NCI-H748 (cell line): ENCODE measurements around the gene NFU1.
A peak's percentile ranks its signal among the peaks of the same experiment; 100 is the strongest.
"Not testable (repeated sequence)": the region's sequence is repeated elsewhere in the genome, so short reads cannot be mapped to it uniquely, and the experiment has no call there.

ENCODE experiments used
- DNase-seq: peaks from one replicate; lab custom pipeline; 2025; ENCODE audit not compliant: unreplicated experiment; lab: John Stamatoyannopoulos, UW

NFU1 gene

DNA sequence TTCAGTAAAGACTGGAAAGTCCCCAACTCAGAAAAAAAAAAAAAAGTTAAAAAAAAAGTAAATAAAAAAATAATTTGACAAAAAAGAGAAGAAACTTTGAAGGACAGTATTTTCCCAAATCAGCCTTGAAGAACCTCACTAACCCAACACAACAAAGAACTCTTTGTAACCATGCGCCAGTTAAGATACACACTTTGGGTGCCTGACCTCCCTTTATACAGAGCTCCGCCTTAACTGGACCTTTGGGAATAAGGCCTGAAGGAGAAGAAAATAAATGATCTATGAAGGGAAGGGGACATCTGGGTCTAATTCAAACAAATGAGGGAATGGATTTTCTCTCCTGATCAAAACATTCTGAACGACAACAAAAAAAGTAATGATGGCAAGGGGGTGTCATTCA lies 48.0 kb downstream of the NFU1 start:
- no peak for DNase-seq

DNA sequence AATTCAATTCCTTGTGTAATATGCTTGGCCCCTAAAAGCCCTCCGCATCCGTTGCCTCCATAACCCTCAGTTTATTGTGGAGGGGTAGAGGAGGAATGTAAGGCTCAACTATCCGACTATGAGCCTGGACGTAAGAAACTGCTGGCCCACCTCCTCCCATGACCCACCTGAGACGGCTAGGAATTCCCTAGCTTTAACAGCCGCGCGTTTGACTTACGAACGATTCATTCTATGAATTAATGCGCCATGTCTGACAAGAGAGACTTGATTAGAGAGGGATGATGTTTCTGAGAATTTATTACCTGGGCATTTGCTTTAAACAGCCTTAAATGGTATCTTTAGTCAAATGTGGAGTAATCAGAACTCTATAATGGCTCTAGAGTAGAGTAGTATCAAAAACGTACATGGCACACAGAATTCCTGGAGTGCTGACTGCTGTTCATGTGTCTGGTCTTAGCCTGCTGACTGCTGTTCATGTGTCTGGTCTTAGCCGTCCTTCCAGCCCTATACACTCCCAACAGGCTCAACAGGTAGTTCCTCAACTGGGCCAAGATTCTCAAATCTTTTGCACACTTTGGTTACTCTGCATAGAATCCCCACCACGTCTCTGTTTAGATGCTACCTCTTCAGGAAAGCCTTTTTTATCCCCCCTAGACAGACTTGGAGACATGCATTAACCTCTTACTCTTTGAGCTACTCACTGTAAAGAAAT lies 49.3 kb downstream of the NFU1 start:
- peak; percentile 15 for DNase-seq

DNA sequence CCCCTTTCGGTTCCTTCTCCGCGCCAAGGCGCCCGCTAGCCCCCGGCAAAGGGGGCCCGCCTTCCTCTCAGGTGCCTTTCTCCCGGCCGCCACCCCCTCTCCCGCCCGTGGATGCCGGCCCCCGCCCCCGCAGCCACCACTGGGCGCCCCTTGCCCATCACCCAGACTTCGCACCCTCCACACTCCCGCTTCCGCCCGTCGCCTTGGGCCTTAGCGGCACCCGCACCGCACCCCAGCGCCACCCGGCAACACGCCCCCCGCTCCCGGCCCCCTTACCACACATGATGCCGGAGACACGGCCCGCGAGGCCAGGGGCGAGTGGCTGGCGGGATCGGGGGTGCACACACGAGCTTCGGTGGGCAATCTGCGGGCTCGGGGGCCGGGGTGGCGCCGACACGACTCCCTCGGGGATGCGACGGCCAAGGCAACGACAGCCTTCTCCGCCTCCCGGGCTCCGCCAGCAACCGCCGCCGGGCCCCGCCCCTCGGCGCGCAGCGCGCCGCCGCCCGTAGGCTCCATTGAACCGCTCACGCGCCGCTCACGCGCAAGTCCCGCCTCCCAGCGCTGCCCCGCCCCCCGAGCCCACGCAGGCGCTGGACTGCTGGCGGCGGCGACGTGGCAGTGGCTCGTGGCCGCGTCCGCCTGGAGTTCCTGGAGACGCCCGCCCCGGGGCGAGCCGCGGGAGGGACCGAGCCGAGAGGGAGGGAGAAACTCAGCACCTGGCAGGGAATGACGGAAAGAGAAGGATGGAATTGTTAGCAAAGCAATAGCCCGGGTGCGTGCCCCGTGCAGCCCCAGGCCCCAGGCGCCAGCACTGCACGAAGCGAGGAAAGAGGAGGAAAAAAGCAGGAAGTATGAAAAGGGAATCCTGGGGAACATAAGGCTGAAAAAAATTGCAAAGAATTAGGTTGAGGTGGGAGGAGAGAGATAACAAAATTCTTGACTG lies 50.2 kb downstream of the NFU1 start, which contains the start of gene GFPT1:
GFPT1 (minus strand) TSS at position 439 of the 946 bp plus-strand sequence; CDS start at position 283, 156 bp downstream.
- DNase-seq: peak; percentile 91

DNA sequence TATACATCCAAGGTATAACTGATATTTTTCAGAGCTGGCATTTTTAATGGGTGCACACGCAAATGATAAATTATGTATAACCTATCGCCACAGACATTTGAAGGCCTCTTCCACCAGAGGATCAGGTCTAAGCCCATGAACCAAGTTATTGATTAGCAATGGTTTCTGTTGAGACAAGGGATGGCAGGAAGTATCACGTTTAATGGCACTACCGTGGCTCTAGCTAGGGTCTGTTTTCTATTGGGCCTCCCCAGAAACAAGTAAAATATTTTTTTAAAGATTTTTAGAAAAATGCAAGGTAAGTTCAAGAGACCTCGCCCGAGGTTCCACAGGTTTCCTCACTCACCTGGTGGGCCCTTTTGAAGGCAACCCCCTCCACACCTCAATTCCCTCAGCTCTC lies 50.9 kb downstream of the NFU1 start:
- no peak for DNase-seq

DNA sequence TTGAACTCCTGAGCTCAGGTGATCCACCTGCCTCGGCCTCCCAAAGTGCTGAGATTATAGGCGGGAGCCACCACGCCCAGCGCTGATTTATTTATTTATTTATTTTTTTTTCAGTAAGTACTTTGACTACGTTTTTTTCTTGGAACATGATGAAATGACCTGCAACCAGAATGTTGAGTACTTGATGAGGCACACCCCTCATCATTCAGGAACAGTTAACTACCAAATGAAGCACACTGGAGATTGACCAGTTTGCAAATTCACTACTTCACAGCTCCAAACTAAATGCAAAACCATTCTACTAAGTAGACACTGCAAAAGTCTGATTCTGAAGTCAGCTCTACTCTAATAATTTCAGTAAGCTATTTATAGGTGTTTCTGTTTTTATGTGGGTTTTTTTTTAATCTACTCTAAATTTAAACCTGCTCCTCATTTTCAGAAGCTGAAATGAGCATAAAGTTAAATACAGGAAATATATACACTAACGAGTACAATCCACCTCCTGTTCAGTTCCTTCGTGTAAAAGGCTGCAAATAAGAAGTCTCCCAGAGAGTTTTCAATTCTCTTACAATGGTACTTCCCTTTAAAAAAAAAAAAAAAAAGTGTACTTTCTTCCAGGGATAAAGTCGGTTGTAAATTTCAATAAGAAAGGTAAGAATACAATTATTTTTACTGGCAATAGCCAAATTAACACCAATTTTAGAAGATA lies 51.6 kb downstream of the NFU1 start:
- DNase-seq: no peak

DNA sequence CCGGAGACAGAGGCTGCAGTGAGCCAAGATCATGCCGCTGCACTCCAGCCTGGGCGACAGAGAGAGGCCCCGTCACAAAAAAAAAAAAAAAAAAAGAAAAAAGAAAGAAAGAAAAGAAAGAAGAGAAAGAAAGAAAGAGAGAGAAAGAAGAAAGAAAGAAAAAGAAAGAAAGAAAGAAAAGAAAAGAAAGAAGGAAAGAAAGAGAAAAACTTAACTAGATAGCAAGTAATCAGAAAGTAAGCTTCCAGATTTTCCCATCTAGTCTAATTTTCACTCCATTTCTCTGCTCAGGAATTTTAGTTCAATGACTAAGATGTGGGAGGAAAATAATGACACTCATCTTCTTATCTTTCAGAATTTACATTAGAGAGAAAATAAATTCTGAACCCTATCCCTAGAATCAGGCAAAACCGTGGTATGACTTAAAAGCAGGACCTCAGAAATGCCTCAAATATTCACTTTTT lies 52.6 kb downstream of the NFU1 start:
- DNase-seq: no peak

DNA sequence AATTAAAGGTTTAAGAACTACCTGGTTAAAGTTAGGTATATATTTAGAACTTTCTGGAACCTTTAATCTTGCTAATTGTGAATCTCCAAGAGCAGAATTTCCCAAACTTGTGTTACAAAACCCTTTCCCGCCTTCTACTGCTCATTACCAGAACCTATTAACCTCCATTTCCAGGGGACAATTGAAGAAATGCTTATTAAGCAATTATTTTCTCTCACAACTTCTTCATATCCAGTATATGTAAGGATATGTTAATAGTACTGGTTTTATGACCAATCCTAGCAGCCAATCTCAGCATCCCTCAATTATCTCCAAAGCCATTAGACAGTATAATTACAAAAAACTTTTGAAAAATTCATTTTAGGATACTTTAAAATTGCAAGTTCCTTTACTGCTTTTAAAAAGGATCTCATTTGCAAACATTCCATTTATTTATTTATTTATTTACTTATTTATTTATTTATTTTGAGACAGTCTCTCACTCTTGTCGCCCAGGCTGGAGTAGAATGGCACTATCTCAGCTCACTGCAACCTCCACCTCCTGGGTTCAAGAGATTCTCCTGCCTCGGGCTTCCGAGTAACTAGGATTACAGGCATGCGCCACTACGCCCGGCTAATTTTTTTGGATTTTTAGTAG lies 53.9 kb downstream of the NFU1 start:
- no peak for DNase-seq

DNA sequence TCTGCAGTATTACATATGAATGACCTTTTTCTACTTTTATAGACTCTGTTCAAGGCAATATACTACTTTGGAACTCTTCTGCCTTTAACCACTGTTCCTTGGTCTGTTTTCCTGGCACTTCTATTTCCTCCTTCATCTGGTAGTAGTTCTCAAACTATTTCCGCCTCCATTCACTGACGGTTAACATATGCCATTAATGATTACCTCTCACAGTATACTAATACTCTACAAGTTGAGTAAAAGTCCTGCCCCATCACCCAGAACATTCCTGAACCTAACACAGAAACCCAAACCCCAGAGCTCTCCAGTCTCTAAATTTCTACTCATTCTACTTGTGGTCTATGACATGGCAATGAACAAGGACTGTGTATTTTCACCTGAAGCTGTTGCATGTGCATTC lies 54.7 kb downstream of the NFU1 start:
- DNase-seq: no peak

DNA sequence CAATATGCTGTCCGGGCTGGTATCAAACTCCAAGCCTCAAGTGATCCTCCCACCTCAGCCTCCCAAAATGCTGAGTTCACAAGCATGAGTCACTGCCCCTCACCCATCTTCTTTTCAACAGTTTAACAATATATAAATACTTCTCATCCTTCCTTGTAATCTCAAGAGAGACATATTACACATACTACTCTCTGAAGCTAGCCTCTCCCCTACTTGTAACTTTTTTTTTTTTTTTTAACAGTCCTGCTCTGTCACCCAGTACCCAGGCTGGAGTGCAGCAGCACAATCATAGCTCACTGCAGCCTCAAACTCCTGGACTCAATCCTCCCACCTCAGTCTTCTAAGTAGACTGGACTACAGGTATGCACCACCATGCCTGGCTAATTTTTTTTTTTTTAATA lies 55.9 kb downstream of the NFU1 start:
- DNase-seq: no peak

DNA sequence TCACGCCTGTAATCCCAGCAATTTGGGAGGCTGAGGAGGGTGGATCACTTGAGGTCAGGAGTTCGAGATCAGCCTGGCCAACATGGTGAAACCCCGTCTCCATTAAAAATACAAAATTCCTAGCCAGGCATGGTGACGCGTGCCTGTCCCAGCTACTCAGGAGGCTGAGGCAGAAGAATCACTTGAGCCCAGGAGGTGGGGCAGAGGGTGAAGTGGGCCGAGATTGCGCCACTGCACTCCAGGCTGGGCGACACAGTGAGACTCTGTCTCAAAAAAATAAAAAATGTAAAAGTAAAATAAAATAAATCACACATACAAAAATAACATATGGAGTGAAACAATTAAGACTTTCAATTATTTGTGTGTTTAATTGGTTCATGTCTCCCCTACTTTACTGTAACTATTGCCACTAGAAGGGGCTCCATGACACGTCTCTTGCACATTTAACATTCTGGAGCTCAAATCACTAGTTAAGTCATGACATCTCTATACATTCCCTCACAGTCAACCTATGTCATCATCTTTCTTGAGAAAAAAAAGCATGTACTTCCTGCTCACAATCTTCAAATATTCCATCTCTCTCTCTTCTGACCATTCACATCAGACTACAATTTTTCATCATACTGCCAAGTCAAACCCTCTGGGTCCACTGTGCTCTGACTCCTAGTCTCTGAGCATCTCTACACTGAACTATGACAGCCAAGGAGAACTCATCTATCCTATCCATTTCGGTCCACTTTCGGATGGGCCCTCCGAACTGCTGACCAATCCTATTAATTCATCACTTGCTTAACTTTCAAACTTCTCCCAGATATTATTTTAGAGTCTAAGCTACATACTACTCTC lies 56.9 kb downstream of the NFU1 start:
- no peak for DNase-seq

DNA sequence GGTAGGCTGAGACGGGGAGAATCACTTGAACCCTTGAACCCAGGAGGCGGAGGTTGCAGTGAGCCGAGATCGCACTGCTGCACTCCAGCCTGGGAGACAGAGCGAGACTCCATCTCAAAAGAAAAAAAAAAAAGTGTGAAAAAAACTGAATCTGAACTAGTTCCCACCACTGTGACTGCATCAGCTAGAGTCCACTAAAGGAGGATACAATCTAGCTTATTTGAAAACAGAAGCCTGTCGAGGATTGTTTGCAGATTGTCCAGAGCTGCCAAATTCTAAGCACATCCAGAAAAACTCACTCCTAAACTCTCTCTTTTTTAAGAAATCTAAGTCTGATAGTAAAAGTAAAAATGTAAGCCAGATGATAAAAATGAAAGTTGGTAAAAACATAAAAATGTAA lies 60.8 kb downstream of the NFU1 start:
- peak; percentile 30 for DNase-seq

DNA sequence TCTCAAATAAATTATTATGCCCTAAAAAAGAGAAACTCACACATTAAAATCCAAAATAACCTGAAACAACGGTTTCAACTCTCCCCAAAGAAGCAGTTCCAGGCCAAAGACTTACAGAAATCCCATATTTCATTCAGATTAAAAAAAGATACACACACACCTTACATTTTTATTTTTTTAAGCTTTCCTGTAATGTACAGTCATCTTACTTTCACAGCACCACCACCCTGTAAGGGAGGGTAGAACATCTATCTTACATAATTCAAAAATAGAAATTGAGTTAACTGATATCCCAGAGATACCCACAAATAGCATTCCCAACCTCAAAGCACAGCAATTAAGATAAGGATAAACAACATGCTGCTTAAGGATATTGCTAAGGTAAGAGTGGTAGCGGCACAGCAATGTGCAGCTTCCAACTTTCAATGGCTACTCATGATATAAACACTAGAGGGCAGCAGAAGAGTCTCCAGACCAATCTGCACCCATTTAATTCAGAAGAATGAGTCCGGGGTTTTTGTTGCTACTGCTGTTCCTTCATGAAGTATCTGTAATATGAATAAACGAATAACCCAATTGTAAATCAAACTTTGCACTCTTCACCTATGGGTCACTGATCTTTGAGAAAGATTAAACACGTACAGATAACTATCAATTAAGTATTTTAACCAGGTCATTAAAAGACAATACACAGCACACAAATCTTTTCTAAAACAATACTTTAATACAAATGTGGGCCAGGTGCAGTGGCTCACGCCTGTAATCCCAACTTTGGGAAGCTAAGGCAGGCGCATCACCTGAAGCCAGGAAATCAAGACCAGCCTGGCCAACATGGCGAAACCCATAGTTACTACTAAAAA lies 61.5 kb downstream of the NFU1 start:
- DNase-seq: peak; percentile 76

DNA sequence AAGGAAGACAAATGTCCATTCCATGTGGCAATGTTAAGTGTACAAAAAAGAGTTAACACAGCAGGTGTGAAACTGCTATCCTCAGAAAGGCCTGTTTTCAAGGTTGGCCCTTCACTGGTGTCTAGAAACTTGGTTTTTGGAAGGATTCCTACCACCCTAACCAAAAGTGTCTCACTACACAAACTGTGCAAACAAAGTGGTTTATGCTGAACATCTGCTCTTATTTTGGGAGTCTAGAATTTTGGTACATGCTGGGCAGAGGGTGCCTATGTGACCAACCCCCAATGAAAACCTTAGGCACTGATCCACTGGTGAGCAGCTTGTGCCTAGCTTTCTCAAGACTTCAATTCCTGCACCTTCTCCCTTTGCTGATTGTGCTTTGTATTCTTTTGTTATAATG lies 64.5 kb downstream of the NFU1 start:
- no peak for DNase-seq

DNA sequence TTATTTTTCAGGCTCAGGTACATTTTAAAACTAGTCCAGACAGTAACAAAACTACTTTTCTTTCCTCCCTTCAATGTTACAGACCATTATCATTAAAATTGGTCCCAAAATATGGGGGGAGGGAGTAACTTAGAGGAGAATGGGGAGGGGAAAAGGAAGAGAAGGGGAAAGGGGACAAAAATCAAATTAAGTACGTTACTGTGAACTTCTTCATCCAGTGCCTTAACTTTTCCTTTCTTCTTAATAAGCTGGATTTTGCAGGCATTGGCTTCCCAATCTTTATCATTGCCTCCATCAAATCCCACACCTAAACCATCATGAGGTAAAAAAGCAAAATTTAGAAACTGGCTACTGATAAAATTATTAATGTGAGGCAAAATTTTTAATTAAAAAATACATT lies 67.4 kb downstream of the NFU1 start:
- no peak for DNase-seq

DNA sequence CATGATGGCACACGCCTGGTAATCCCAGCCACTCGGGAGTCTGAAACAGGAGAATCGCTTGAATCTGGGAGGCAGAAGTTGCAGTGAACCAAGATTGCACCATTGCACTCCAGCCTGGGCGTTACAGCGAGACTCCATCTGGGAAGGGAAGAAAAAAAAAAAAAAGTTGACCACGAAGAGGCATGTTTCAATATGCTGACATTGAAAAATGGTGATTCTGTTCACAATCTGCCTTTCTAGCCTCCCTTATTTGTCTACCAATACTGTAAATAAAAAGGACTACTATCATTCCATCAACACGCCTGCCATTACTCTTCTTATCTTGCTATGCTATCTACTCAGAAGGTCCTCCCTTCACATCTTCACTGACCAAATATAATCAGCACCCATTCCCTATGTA lies 68.6 kb downstream of the NFU1 start:
- no peak for DNase-seq

DNA sequence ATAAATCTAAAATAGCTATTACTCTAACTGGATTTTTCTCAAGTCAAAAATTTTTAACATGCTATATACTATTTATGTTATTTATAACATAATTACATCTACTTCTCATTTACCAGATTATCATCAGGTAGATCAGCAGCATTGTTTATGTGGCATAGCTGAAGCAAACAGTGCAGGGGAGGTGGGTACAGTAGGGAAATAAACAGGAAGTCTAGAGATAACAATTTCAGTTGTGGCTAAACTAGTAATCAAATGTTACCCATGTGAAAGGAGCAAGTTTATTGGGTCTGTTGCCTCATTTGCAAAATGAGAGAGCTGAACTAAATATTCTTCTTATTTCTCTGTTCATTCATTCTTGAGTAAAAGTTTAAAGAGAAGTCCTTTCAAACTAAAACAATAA lies 77.9 kb downstream of the NFU1 start:
- no peak for DNase-seq

DNA sequence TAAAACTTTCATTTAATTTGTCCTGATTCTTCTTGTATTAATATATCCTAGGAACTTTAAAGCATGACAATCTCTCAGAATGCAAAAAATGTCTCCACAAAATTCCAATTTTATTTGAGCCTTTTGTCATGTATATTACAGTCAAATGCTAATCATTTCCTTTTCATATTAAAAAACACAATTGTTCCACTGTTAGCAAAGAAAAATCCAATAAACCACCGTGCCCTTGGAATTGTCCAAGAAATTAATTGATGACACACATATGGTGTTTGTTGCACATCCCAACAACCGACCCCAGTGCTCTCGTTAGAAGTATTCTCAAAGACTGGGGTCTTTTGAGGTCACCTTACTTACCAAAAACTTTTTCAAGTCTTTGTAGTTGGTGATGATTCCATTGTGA lies 78.3 kb downstream of the NFU1 start:
- no peak for DNase-seq

DNA sequence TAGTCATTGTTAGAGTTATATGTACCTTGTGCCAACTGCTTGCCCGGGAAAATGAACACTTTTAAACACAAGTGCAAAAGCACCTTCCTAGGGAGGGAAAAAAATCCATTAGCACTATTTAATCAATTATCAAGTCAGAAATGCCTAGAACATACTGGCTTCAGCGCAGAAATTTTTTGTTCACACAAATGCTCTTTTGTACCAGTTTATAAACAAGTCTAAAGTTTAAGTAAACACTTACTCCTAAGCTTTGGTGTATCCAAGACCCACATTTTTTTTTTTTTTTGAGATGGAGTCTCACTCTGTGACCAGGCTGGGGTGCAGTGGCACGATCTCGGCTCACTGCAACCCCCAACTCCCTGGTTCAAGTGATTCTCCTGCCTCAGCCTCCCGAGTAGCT lies 80.8 kb downstream of the NFU1 start:
- no peak for DNase-seq

DNA sequence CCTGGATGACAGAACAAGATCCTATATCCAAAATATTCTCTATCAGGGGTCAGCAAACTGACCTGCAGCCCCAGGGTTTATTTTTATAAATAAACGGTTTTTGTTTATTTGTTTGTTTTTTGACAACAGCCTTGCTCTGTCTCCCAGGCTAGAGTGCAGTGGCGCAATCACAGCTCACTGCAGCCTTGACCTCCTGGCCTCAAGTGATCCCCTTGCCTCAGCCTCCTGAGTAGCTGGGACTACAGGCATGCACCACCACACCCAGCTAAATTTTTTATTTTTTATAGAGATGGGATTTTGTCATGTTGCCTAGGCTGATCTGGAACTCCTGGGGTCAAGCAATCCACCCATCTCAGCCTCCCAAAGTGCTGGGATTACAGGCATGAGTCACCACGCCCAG lies 82.3 kb downstream of the NFU1 start:
- DNase-seq: not testable (repeated sequence)
